HG02642 (cell line): ENCODE measurements around the gene PIK3R1.

Experiments
- ATAC-seq: cut with Tn5 transposase; IDR thresholded peaks from one replicate; pipeline ENCODE4 v1.9.1; 2021; ENCODE audit warnings: mild to moderate bottlenecking; ENCODE audit not compliant: unreplicated experiment, poor library complexity

PIK3R1 gene

DNA sequence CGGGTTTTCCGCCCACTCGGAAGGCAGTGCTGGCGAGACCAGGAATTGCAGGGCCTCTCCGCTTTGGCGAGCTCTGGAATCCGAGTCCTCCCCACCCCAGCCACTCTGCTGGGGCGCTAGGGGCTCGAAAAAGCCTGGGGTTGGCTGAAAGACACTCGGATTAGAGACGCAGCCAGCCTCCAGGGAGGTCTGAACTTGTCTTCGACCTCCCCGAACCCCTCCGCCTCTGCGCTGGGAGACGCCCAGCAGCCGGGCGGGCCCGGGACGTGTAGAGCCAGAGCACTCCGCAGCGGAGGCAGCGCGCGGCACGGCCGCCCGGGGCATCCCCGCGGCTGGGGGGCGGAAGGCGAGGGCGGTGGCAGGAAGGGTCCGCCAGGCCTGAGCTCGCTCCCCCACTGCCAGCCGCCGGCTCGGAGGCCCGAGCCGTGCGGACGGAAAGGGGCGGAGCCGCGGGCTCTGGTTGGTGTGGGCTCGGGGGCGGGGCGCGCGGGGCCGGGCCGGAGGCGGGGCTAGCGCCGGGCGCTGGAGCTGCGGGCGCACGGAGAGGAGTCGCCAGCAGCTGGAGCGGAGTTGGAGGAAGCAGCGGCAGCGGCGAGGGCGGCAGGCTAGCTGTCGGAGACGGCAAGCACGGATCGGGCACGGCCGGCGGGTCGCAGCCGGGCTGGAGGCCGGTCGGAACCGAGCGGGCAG is at the start of gene PIK3R1:
PIK3R1 (plus strand) TSS at position 549 of the 690 bp plus-strand sequence. CDS start 10,920 bp downstream, outside the sequence.
- peak; percentile 86 for ATAC-seq

DNA sequence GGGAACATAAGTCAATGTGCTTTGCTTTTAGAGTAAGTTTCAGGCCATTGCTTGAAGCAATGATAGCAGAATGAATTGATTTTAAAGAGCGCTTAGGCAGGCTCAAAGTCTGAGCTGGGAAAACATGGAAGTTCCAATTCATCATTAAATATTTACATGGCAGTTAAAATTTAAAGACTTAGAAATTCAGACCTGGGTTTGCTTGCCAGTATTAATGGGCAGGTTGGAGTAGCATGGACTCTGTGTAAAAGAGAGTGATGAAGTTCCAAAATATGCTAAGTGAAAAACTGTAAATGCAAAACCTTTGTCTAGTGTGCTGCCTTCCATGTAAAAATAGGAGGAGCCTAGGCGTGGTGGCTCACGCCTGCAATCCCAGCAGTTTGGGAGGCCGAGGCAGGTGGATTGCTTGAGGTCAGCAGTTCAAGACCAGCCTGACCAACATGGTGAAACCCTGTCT is 48.3 kb upstream of the PIK3R1 start:
- no peak for ATAC-seq

DNA sequence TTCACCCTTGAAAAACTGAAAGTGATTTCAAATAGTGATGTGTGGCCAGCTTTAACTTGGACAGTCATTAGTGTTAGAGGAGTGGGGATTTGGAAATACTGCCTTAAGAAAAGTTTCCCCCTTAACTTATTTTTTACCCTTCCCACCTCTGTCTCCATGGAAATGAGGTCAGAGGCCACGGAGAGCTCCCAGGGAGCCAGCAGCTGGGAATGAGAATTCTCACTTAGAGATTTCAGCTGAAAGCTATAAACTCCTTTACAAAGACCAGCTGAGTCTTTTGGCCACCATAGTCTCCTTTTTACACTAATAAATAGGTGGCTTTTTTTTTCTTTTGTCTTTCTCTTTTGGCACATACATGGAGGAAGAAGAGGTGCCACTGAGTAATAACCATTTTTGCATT is 45.7 kb upstream of the PIK3R1 start:
- no peak for ATAC-seq

DNA sequence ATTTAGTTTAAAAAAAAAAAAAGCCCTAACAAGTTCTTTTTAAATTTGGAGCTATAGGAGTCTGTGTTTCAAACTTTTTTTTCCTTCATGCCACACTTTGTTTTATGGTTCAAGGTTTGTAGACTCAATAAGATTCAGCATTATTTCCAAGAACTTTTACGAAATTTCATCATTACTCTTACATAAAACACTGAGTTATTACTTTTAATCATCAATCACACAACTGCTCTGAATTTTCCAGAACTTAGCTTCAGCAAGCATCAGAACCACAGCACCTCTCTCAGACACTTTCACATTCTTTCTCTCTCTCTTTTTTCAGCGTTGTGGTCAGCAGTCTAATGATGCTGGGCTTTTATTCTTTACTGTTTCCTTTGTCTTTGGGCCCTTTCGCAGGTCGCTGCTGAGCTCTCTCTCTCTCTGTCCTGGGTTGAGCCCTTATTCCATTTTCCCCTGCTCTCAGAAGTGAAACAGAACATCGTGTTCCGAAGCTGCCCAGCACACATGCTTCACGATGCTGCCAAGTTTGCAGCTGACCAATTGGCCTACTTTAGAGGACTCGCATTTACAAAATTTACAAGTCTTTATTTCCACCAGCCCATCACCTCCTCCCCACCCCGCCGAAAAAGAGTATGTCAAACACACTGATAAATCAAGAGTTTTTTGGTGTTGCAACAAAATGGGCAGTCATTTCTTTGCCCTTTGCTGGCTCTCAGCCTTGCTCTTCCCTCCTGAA is 44.6 kb upstream of the PIK3R1 start:
- no peak for ATAC-seq

DNA sequence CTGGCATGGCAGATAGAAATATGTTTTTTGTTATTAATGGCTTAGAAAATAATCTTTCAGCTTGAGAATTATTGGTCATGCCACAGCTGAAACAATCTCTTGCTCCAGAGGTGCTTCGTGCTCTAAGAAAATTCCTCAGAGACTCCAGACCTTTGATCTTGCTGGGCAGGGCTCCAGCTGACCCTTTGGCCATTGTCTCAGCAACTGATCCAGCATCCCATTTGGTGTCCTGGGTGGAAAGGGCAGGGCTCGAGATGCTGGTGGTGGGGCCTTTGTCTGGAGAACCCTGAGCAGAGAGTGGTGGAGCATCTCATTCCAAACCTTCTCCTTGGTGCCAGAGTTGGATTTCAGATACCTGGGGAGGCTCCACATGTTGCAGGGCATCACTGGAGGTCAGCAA is 43.2 kb upstream of the PIK3R1 start:
- ATAC-seq = no peak

DNA sequence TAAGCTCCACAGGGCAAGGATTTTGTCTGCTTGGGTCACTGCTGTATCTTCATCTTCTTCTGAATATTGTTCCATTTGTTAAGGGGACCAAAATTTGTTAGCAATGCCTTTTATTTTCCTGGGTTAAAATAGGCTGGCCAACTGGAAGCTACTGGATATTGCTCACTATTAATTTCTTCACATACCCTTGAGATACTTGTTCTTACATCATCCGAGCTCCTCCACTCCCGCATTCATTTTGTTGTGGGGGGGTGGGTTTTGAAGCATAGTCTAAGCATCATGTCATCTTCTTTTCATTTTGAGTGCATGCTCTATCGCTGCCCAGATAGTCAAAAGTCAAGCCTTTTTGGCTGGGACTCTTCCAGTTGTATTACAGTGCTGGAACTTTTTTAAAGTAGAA is 42.5 kb upstream of the PIK3R1 start:
- ATAC-seq = no peak

DNA sequence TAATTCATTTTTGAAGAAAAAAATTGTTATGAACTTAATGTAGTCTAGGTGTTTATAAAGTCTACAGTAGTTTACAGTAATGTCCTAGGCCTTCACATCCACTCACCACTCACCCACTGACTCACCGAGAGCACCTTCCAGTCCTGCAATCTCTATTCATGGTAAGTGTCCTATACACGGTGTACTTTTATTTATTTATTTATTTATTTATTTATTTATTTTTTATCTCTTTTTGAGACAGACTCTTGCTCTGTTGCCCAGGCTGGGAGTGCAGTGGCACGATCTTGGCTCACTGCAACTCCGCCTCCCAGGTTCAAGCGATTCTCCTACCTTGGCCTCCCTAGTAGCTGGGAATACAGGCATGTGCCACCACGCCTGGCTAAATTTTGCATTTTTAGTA is 39.3 kb upstream of the PIK3R1 start:
- ATAC-seq = no peak

DNA sequence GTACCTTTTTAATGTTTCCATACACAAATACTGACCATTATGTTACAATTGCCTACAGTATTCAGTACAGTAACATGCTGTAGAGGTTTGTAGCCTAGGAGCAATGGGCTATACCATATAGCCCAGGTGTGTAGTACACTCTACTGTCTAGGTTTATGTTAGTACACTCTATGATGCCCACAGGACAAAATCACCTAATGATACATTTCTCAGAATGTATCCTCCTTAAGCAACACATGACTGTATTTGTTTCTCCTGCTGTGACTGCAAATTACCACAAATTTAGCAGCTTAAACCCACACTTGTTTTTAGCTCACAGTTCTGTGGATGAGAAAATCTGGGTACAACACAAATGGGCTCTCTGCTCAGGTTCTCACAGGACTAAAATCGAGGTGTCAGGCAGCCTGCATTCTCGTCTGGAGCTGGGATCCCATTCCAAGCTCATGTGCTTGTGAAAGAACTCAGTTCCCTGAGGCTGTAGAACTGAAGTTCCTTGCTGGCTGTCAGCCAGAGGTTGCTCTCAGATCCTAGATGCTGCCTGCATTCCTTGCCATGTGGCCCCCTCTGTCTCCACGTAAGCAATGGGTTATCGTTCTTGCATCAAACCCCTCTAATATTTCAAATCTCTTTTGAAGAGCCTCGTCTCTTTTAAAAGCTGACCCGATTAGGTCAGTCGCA is 38.6 kb upstream of the PIK3R1 start:
- ATAC-seq = no peak

DNA sequence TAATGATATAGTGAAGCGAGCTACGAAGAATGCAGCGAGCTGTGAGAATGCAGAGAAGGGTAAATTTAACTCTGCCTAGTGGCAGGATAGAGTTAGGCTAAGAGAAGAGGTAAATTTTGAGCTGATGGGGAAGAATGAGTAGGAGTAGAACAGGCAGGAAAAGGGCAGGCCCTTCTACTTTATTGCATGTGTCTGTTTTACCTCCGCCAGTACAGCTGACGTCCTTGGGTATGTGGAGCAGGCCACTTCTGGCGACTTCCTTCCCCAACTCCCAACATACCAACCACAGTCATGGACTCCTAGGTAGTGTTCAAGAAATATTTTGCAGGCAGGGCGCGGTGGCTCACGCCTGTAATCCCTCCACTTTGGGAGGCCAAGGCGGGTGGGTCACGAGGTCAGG is 37.9 kb upstream of the PIK3R1 start:
- ATAC-seq = no peak

DNA sequence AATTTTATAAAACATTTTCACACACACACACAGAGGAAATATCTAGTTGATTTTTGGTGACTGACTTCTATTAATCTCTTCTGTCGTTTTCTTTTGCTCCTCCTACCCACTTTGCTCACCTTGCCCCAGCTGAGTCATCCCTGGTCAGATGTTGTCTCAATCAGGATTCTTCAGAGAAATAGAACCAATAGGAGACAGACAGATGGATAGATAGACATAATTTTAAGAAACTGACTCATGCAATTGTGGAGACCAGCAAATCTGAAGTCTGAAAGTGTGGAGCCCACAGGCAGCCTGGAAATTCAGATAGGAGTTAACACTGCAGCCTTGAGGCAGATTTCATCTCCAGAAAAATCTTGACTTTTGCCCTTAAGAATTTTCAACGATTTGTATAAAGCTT is 37.0 kb upstream of the PIK3R1 start:
- no peak for ATAC-seq

DNA sequence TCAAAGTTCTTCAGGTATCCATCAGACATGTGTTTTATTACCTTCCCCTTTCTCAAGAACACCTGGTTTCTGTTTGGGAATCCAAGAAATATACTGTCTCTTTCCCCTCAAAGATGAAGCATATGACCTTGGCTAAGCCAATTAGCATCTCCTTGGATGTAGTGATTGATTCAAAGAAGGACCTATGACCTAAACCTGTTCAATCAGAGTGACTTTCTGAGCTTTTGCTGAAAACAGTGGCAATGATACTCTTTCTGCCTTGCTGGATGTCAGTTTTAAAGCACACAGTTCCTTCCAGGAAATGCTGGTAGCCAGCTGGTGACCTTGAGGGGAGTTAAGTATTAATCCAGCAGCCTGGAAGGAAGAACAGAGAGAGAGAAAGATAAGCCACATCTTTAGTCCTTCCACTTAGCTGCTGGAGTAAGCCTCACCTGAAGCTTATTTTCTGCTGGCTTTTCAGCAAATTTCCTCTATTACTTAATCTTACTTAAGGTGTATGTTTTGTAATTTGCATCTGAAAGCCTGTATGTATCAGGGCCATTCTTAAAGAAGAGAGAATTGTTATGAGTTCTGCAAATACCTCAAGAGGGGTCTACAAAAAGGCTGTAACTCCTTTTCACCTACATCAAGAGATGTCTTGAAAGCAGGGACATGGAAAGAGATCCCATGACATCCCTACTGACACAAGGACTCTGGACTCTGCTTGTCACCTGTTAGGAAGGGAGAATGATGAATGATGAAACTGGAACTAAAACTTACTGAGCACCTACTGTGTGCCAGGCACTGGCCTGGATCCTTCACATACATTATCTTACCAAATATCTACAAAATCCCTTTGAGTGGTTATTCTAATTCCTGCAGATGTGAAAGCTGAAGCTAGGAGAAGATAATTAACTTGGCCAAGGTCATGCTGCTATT is 35.2 kb upstream of the PIK3R1 start:
- no peak for ATAC-seq

DNA sequence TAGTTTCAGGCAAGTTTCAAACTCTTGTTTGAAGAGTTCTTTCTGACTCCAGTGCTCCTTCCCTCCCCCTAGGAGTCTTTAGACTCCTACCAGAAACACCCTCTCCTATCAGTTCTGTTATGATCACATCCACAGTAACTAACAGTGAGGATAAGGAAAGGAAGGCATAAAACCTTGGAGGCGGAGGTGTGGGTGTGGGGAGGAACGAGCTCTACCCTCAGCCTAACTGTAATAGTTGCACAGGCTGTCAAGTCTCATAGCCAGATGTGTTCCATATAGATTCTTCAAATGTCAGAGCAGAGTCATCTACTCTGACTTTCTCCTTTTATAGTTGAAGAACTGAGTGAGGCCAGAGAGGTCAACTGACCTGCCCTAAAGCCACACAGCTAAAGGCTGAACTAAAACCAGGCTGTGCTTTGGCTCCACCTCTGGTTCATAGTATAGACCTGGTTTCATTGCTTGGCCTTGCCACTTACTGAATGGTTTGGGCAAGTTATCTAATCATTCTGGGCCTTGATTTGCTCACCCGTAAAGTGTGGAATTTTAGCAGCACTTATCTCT is 34.4 kb upstream of the PIK3R1 start:
- no peak for ATAC-seq

DNA sequence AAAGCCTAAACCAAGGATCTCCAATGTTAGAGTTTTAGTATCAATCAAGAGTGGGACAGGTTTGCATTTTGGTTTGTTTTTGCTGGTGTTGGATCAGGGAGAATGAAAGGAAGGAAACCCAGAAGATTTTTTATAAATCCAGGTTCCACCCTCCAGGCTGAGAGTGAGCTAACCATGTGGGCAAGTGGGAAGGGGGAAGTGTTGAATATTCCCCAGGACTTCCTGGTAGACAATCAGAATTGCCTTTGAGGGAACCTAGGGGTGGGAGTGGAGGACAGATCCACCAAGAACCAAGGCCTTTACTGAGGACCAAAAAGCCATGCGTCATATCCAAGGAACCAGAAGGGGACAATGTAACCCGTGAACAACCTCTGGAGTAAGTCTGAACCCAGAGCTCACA is 33.5 kb upstream of the PIK3R1 start:
- ATAC-seq = no peak

DNA sequence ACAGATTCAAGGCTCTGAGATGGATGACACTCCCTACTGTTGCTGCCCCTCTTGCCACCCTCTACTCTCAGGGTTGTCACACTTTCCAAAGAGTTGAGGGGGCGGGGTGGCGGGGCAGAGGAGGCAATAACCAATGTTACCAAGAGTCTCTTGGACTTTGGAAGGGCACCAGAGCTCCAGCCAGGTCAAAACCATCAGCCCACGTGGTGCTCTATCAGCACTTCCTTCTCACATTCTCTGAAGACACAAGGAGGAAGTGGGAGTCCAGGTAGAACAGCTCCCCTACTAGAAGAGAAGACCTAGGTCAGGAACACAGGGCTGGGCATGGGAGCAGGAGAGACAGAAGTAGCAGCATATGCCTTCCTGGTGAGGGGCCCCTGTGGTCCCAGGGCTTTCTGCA is 33.0 kb upstream of the PIK3R1 start:
- no peak for ATAC-seq

DNA sequence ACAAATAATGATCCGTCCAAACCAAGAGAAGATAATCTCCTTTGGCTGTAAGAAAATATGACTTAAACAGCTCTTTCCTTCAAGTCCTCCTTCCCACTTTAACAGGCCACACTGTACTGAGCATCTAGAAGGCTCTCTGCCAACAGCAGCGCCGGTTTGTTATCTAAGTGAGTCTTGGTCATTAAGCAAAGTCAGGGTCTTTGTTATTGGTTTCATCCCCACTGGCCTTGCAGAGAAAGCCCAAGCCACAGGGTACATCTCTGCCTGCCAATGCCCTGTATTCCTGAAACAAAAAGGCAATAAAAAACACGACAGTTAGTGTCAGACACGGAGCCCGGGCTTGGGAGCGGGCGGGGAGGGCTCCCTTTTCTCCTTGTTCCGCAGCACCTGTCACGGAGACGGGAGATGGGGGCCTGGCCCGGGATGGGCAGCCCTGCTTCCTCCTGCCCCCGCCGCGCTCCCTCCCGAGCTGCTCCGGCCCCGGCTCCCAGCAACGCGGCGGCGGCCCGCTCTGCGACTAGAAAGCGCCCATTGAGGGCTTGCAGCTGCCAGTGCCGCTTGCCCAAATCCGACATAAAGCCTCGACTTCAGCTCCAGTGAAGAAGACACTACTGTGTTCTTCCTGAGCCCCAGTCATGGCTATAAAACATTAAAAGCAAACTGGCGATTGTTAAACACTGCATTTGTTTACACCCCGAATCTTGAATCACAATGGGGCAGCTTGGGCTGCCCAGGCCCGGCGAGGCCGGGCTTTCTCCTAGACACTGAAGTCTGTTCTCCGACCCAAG is 28.1 kb upstream of the PIK3R1 start:
- no peak for ATAC-seq

DNA sequence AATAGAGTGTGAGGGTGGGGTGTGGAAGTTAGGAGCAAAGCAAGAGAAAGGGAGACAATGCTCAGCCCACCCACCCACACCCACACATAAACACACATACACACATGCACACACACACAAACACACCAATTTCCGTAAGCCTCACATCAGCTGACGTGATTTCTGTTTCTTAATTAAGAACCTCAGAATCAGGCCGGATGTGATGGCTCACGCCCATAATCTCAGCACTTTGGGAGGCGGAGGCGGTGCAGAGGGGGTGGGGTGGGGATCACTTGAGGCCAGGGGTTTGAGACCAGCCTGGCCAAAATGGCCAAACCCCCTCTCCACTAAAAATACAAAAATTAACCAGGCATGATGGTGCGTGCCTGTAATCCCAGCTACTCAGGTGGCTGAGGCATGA is 26.4 kb upstream of the PIK3R1 start:
- no peak for ATAC-seq

DNA sequence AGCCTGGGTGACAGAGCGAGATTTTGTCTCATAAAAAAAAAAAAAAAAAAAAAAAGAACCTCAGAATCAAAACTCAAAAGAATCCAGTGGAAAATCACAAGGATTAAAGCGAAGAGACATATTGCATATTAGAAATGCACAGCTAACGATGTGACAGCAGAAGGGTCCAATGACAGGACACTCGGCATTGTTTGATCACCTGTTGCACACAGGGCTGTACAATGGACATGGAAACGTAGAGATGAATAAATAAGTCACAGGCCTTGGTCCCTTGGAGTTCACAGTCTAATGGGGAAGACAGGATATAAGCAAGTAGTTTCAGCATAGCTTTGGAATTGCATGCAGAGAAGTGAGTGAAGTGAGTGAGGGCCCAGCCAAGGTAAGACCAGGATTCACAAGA is 25.9 kb upstream of the PIK3R1 start:
- ATAC-seq = no peak

DNA sequence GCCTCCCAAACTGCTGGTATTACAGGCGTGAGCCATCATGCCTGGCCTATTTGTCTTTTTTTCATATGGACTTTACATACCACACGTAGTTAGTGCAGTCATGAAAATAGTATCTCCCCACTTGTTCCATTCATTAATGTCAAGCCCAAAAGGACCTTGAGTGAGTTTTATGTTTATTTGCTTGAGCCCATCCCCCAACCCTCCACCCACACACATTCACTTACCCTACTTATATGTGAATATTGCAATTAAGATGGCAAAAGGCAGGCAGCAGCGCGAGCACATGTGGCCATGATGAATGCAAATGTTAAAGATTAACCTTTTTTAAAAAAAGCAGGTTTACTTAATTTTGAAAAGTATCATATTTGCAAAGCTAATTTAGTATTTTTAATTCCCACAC is 24.9 kb upstream of the PIK3R1 start:
- no peak for ATAC-seq

DNA sequence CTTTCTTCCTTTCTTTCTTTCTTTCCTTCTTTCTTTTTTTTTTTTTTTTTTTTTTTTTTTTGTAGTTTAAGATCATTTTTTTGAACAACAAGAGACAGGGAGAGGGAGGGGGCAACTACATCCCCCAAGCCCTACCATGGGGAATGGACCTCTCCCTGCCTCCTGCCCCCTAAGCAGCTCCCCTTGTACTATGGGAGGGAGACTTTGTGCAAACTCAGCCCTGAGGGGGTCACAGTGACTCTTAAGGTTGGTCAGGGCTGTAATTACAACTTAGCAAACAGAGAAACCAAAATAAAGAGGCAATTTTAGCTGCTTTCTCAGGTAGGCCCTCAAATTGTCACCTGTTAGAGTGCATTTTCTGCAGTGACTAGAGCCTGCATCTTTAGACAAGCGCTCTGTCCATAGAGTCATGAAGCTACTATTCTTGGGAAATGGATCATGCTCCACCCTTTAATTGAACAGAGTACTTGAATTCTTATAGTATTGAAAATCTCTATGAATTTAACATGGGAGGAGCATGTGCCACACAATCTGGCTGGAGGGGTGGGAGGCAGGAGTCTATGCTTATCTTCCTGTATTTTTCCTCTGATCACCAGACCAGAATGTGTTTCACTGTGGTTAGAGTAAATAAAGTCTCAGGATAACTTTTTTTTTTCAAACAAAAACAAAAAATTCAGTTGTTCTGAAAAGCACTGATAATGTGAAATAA is 24.3 kb upstream of the PIK3R1 start:
- no peak for ATAC-seq
